Rectal smooth muscle tissue (tissue), 1 donor: ENCODE data around the gene APOA1.

Experiments used
- H3K27ac ChIP-seq: one replicate; pipeline ENCODE4 v1.7.0; 2013; ENCODE audit warnings: low read depth, low read length, inconsistent platforms
- H3K27me3 ChIP-seq: one replicate; pipeline ENCODE4 v1.7.0; 2013; ENCODE audit warnings: low read length; ENCODE audit not compliant: control insufficient read depth, insufficient read depth
- H3K36me3 ChIP-seq: one replicate; pipeline ENCODE4 v1.7.0; 2013; ENCODE audit warnings: low read length; ENCODE audit not compliant: control insufficient read depth, insufficient read depth
- H3K4me1 ChIP-seq: one replicate; pipeline ENCODE4 v1.7.0; 2013; ENCODE audit warnings: low read length; ENCODE audit not compliant: control insufficient read depth, insufficient read depth
- H3K4me3 ChIP-seq: one replicate; pipeline ENCODE4 v1.7.0; 2013; ENCODE audit warnings: low read length
- H3K9ac ChIP-seq: one replicate; pipeline ENCODE4 v1.7.0; 2013; ENCODE audit warnings: low read length

Gene APOA1

DNA sequence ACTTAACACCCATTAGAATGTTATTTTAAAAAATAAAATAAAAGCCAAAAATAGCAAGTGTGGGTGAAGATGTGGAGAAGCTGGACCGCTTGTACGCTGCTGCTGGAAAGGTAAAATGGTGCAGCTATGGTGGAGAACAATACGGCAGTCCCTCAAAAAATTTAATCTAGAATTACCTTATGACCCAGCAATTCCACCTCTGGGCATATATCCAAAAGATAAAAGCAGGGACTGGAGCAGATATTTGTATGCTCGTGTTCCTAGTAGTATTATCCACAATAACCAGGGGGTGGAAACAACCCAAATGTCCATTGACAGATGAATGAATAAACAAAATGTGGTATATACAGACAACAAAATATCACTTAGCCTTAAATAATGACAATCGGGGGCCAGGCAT, 39.6 kb downstream of the APOA1 start:
- Histone ChIP-seq H3K4me3 (no peak overlapping the region), H3K27ac (no peak overlapping the region), H3K9ac (no peak overlapping the region), H3K27me3 (no peaks in the 10 kb centered on the region), H3K4me1 (no peaks in the 10 kb centered on the region), H3K36me3 (no peaks in the 10 kb centered on the region)

GRCh38 chr11:116796548-116796947, 40.9 kb downstream of the APOA1 start:
- no peaks in the 10 kb centered on the region for H3K36me3 ChIP-seq
- no peak overlapping the region for H3K27ac ChIP-seq
- no peak overlapping the region for H3K9ac ChIP-seq
- peaks cover under 1% of the 10 kb centered on the region for H3K4me1 ChIP-seq
- no peak overlapping the region for H3K4me3 ChIP-seq
- H3K27me3 ChIP-seq: no peaks in the 10 kb centered on the region

- H3K36me3 ChIP-seq: no peaks in the 10 kb centered on the region
- H3K9ac ChIP-seq: no peak overlapping the region
- peaks cover 3% of the 10 kb centered on the region for H3K4me1 ChIP-seq
- no peak overlapping the region for H3K4me3 ChIP-seq
- H3K27ac ChIP-seq: no peak overlapping the region
- H3K27me3 ChIP-seq: no peaks in the 10 kb centered on the region
These were observed 42.6 kb downstream of the APOA1 start for GRCh38 chr11:116794851-116795250.

- peaks cover 3% of the 10 kb centered on the region for H3K4me1 ChIP-seq
- no peak overlapping the region for H3K27ac ChIP-seq
- H3K27me3 ChIP-seq: no peaks in the 10 kb centered on the region
- no peak overlapping the region for H3K4me3 ChIP-seq
- H3K9ac ChIP-seq: no peak overlapping the region
- H3K36me3 ChIP-seq: no peaks in the 10 kb centered on the region
These were observed 43.7 kb downstream of the APOA1 start for GRCh38 chr11:116793772-116794097.

GRCh38 chr11:116792869-116793771, 44.3 kb downstream of the APOA1 start:
- H3K4me1 ChIP-seq: peaks cover 3% of the 10 kb centered on the region
- no peak overlapping the region for H3K4me3 ChIP-seq
- no peaks in the 10 kb centered on the region for H3K27me3 ChIP-seq
- no peak overlapping the region for H3K27ac ChIP-seq
- H3K36me3 ChIP-seq: no peaks in the 10 kb centered on the region
- H3K9ac ChIP-seq: no peak overlapping the region

GRCh38 chr11:116792144-116792868, 45.1 kb downstream of the APOA1 start:
- H3K4me3 ChIP-seq: no peak overlapping the region
- no peak overlapping the region for H3K9ac ChIP-seq
- peaks cover 3% of the 10 kb centered on the region for H3K4me1 ChIP-seq
- H3K36me3 ChIP-seq: no peaks in the 10 kb centered on the region
- no peak overlapping the region for H3K27ac ChIP-seq
- no peaks in the 10 kb centered on the region for H3K27me3 ChIP-seq

- no peak within 1 kb of the TSS for H3K27ac ChIP-seq
- no peak within 1 kb of the TSS for H3K9ac ChIP-seq
- H3K36me3 ChIP-seq: no peaks in the 10 kb centered on the region
- H3K27me3 ChIP-seq: no peaks in the 10 kb centered on the region
- peaks cover 7% of the 10 kb centered on the region for H3K4me1 ChIP-seq
- peak within 1 kb of the TSS; percentile 52 for H3K4me3 ChIP-seq
These were observed 45.6 kb downstream of the APOA1 start, which contains the start of gene APOA5 for GRCh38 chr11:116791813-116792143. Gene APOA5, minus strand, starts transcription at chr11:116791879. Its CDS starts 19 bp downstream, at chr11:116791860.

- H3K27ac ChIP-seq: no peak overlapping the region
- H3K4me3 ChIP-seq: peak overlapping the region; percentile 52
- peaks cover 7% of the 10 kb centered on the region for H3K4me1 ChIP-seq
- H3K9ac ChIP-seq: no peak overlapping the region
- H3K27me3 ChIP-seq: no peaks in the 10 kb centered on the region
- no peaks in the 10 kb centered on the region for H3K36me3 ChIP-seq
These were observed 46.2 kb downstream of the APOA1 start for GRCh38 chr11:116791002-116791812.

DNA sequence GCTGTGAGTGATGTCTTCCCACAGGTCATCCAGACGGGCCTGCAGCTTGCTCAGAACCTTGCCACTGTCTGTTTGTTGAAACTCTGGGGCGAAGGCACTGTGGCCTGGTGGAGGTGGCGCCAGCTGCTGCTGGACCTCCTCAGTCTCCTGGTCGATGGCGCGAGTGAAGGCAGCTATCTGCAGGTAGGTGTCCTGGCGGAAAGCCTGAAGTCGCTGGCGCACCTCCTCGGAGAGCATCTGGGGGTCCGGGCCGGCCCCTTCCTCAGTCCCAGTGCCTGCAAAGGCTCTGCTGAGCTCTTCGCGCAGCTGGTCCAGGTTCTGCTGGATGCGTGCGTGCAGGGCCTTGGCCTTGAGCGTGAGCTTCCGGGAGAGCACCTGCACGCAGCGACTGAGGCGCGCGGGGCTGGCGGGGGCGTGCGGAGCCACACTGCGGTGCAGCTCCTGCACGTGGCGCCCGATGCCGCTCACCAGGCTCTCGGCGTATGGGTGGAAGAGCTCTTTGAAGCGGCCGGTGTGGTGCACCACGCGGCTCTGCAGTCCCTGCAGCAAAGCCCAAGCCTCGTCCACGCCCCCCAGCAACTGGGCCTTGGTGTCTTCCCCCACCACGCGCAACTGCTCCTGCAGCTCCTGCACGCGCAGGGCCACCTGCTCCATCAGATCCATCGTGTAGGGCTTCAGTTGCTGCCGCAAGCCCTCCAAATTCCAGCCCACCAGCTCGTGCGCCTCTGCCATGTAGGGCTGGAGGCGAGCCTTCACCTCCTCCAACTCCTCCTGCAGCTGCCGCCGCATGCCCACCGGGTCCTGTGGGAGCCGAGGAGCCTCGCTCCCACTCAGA, 47.0 kb downstream of the APOA1 start:
- peaks cover 5% of the 10 kb centered on the region for H3K36me3 ChIP-seq
- no peak overlapping the region for H3K9ac ChIP-seq
- no peak overlapping the region for H3K4me3 ChIP-seq
- no peak overlapping the region for H3K27ac ChIP-seq
- H3K4me1 ChIP-seq: peaks cover 7% of the 10 kb centered on the region
- no peaks in the 10 kb centered on the region for H3K27me3 ChIP-seq

- Histone ChIP-seq H3K4me3 (no peak overlapping the region), H3K36me3 (peaks cover 18% of the 10 kb centered on the region), H3K9ac (no peak overlapping the region), H3K4me1 (peaks cover 7% of the 10 kb centered on the region), H3K27me3 (no peaks in the 10 kb centered on the region), H3K27ac (no peak overlapping the region)
These were observed 48.4 kb downstream of the APOA1 start for GRCh38 chr11:116788975-116789374.

DNA sequence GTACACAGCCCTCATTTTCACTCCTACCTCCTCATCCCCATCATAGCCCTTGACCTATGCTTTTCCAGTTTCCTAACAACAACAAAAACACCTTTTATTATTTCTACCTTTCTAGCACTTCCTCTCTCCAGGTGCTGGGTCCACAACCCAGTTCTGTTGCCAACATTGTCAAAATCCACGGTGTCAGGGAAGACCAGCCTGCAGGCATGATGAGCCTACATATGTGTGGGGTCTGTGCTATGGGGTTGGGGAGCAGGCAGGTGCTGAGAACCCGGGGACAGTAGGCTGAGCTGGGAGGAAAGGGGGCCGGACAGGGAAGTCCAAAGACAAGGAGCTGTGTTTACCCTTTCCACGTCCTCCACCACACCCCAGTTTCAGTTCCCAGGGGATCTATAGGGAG, 48.9 kb downstream of the APOA1 start:
- Histone ChIP-seq H3K9ac (peak overlapping the region; percentile 63), H3K36me3 (peaks cover 19% of the 10 kb centered on the region), H3K4me3 (peak overlapping the region; percentile 82), H3K4me1 (peaks cover 7% of the 10 kb centered on the region), H3K27me3 (no peaks in the 10 kb centered on the region), H3K27ac (peak overlapping the region; percentile 72)
